ENCODE measurements around the gene RAB24.

RAB24 gene

GRCh38 chr5:177303121-177303924 lies at the start of gene RAB24, which contains the start of gene PRELID1:
RAB24 (minus strand) TSS chr5:177303719; CDS start chr5:177303288, 431 bp downstream.
PRELID1 (plus strand) TSS chr5:177303799; CDS start chr5:177303986, 187 bp downstream.
- peaks cover 13% of the 10 kb centered on the region; the same call in 1 of the 2 replicates for H4K20me1 ChIP-seq (ENCODE audit: control insufficient read depth, insufficient read depth, low read depth, low read length)
- peak within 1 kb of the TSS; percentile 69 for H3K27ac ChIP-seq (ENCODE audit: low read depth, low read length)
- peaks cover 33% of the 10 kb centered on the region for H3F3A ChIP-seq (ENCODE audit: control insufficient read depth, insufficient read depth)
- H3K4me2 ChIP-seq (ENCODE audit: low read length) = peak within 1 kb of the TSS; percentile 76
- peaks cover 79% of the 10 kb centered on the region for H3K4me1 ChIP-seq (ENCODE audit: control insufficient read depth, low read length)
- H3K9me2 ChIP-seq (replicated peaks; ENCODE audit: control insufficient read depth, low read length) = no peaks in the 10 kb centered on the region
- H3K27me3 ChIP-seq (ENCODE audit: control insufficient read depth, low read length) = no peaks in the 10 kb centered on the region
- H3K79me2 ChIP-seq (ENCODE audit: control insufficient read depth, low read length) = peaks cover 67% of the 10 kb centered on the region
- H3K9me3 ChIP-seq (ENCODE audit: control insufficient read depth, insufficient read depth, low read length) = no peaks in the 10 kb centered on the region
- peak within 1 kb of the TSS; percentile 99 for H3K4me3 ChIP-seq (ENCODE audit: low read length)
- TF ChIP-seq, protein P1, sequence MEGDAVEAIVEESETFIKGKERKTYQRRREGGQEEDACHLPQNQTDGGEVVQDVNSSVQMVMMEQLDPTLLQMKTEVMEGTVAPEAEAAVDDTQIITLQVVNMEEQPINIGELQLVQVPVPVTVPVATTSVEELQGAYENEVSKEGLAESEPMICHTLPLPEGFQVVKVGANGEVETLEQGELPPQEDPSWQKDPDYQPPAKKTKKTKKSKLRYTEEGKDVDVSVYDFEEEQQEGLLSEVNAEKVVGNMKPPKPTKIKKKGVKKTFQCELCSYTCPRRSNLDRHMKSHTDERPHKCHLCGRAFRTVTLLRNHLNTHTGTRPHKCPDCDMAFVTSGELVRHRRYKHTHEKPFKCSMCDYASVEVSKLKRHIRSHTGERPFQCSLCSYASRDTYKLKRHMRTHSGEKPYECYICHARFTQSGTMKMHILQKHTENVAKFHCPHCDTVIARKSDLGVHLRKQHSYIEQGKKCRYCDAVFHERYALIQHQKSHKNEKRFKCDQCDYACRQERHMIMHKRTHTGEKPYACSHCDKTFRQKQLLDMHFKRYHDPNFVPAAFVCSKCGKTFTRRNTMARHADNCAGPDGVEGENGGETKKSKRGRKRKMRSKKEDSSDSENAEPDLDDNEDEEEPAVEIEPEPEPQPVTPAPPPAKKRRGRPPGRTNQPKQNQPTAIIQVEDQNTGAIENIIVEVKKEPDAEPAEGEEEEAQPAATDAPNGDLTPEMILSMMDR (IDR thresholded peaks at IDR 0.05; ENCODE audit: low read depth, low read length, poor library complexity, severe bottlenecking) = peak; percentile 61
- no peak for TF ChIP-seq EZH2phosphoT487 (IDR thresholded peaks at IDR 0.05; ENCODE audit: borderline replicate concordance, low read length)
- H3K36me3 ChIP-seq (ENCODE audit: control insufficient read depth, low read length) = peaks cover 84% of the 10 kb centered on the region

DNA sequence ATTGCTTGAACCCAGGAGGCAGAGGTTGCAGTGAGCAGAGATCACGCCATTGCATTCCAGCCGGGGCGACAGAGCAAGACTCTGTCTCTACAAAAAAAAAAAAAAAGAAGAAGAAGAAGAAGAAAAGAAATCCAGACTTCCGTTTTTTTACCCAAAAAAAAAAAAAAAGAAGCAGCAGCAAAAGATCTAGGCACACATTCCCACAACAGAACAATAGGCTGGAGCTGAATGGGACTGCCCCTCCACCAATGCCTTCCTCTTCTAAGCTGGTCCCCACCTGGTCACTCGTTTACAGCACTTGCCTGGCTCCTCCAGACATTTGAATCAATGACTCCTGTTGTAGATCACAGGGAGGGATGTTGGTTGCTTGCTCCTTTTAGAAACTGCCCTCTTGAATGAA lies 49.6 kb upstream of the RAB24 start:
- peaks cover 15% of the 10 kb centered on the region; the same call in 1 of the 2 replicates for H4K20me1 ChIP-seq (ENCODE audit: control insufficient read depth, insufficient read depth, low read depth, low read length)
- H3K36me3 ChIP-seq (ENCODE audit: control insufficient read depth, low read length) = peaks cover 23% of the 10 kb centered on the region
- 0 out of 2 replicates have a peak, but pooled peaks cover 2% of the 10 kb centered on the region for H3F3A ChIP-seq (ENCODE audit: control insufficient read depth, insufficient read depth)
- H3K79me2 ChIP-seq (ENCODE audit: control insufficient read depth, low read length) = peaks cover 36% of the 10 kb centered on the region
- no peaks in the 10 kb centered on the region for H3K9me2 ChIP-seq (replicated peaks; ENCODE audit: control insufficient read depth, low read length)
- peaks cover 49% of the 10 kb centered on the region for H3K4me1 ChIP-seq (ENCODE audit: control insufficient read depth, low read length)
- no peaks in the 10 kb centered on the region for H3K27me3 ChIP-seq (ENCODE audit: control insufficient read depth, low read length)
- TF ChIP-seq, protein P1 (IDR thresholded peaks at IDR 0.05; ENCODE audit: low read depth, low read length, poor library complexity, severe bottlenecking) = no peak
- no peak for TF ChIP-seq EZH2phosphoT487 (IDR thresholded peaks at IDR 0.05; ENCODE audit: borderline replicate concordance, low read length)
- peaks cover 4% of the 10 kb centered on the region; the same call in 1 of the 2 replicates for H3K9me3 ChIP-seq (ENCODE audit: control insufficient read depth, insufficient read depth, low read length)
- no peak overlapping the region for H3K27ac ChIP-seq (ENCODE audit: low read depth, low read length)
- no peak overlapping the region for H3K4me3 ChIP-seq (ENCODE audit: low read length)
- H3K4me2 ChIP-seq (ENCODE audit: low read length) = no peak overlapping the region

GRCh38 chr5:177351392-177352329 lies 48.1 kb upstream of the RAB24 start, which contains the start of gene LMAN2:
LMAN2 (minus strand) TSS chr5:177351668; CDS start chr5:177351647, 21 bp downstream.
- TF ChIP-seq, protein P1 (IDR thresholded peaks at IDR 0.05; ENCODE audit: low read depth, low read length, poor library complexity, severe bottlenecking) = no peak
- no peak for TF ChIP-seq EZH2phosphoT487 (IDR thresholded peaks at IDR 0.05; ENCODE audit: borderline replicate concordance, low read length)
- Histone ChIP-seq H3K36me3 (ENCODE audit: control insufficient read depth, low read length) (peaks cover 35% of the 10 kb centered on the region), H3K4me2 (ENCODE audit: low read length) (peak within 1 kb of the TSS; percentile 71), H4K20me1 (ENCODE audit: control insufficient read depth, insufficient read depth, low read depth, low read length) (peaks cover 19% of the 10 kb centered on the region; the same call in 1 of the 2 replicates), H3K9me3 (ENCODE audit: control insufficient read depth, insufficient read depth, low read length) (peaks cover 4% of the 10 kb centered on the region; the same call in 1 of the 2 replicates), H3K79me2 (ENCODE audit: control insufficient read depth, low read length) (peaks cover 48% of the 10 kb centered on the region), H3K9me2 (replicated peaks; ENCODE audit: control insufficient read depth, low read length) (no peaks in the 10 kb centered on the region), H3K4me3 (ENCODE audit: low read length) (peak within 1 kb of the TSS; percentile 89), H3K27me3 (ENCODE audit: control insufficient read depth, low read length) (no peaks in the 10 kb centered on the region), H3K27ac (ENCODE audit: low read depth, low read length) (peak within 1 kb of the TSS; percentile 90), H3F3A (ENCODE audit: control insufficient read depth, insufficient read depth) (0 out of 2 replicates have a peak, but pooled peaks cover 4% of the 10 kb centered on the region), H3K4me1 (ENCODE audit: control insufficient read depth, low read length) (peaks cover 44% of the 10 kb centered on the region)
